H1 (cell line): ENCODE results near the gene COTL1.

Experiments used
- BACH1 ChIP-seq: IDR thresholded peaks from 2 replicates; pipeline ENCODE4 v1.6.1; 2012; ENCODE audit warnings: low read length, improper control_type of control experiment
- CEBPB ChIP-seq: IDR thresholded peaks from 2 replicates; pipeline ENCODE4 v1.6.1; 2012; ENCODE audit warnings: low read depth, low read length
- CHD1 ChIP-seq: IDR thresholded peaks from 2 replicates; pipeline ENCODE4 v1.6.1; 2012; ENCODE audit warnings: low read depth, low read length, improper control_type of control experiment
- EP300 ChIP-seq, 2 experiments: IDR thresholded peaks; 1 replicate in 1 of 2; 2 replicates in 1 of 2; pipeline ENCODE4 v1.6.1; 2011 to 2012; ENCODE audit warnings: low read depth in 2 of 2, low read length in 2 of 2, mild to moderate bottlenecking in 2 of 2, borderline replicate concordance in 1 of 2, inconsistent platforms in 1 of 2, moderate library complexity in 1 of 2
- EZH2 ChIP-seq: fragments of 200-600 bp; sonication (generic); IDR thresholded peaks from 2 replicates; pipeline ENCODE4 v1.7.1; 2012; ENCODE audit warnings: low read depth, mild to moderate bottlenecking, moderate library complexity, low read length, inconsistent platforms; ENCODE audit not compliant: severe bottlenecking
- HDAC6 ChIP-seq: IDR thresholded peaks from one replicate; pipeline ENCODE4 v1.7.1; 2012; ENCODE audit warnings: low read depth, mild to moderate bottlenecking, inconsistent platforms, low read length, moderate library complexity
- POLR2A ChIP-seq, 2 experiments: IDR thresholded peaks; 1 replicate in 1 of 2; 2 replicates in 1 of 2; pipeline ENCODE4 v1.6.1; 2011; ENCODE audit warnings: low read depth in 2 of 2, low read length in 2 of 2, mild to moderate bottlenecking in 2 of 2; ENCODE audit errors: control extremely low read depth in 1 of 2
- POLR2AphosphoS5 ChIP-seq: IDR thresholded peaks from 2 replicates; pipeline ENCODE4 v1.6.1; 2011; ENCODE audit warnings: low read depth, low read length
- RXRA ChIP-seq: IDR thresholded peaks from 2 replicates; pipeline ENCODE4 v1.6.1; 2011; ENCODE audit warnings: low read depth, mild to moderate bottlenecking, low read length, moderate library complexity; ENCODE audit not compliant: insufficient read depth
- SIN3A ChIP-seq, 2 experiments: IDR thresholded peaks in 1 of 2; conservative IDR thresholded peaks in 1 of 2; 2 replicates each; pipeline ENCODE4 v1.6.1; 2011 to 2012; ENCODE audit warnings: low read length in 2 of 2, improper control_type of control experiment in 1 of 2, low read depth in 1 of 2, mild to moderate bottlenecking in 1 of 2
- SP2 ChIP-seq: IDR thresholded peaks from 2 replicates; pipeline ENCODE4 v1.6.1; 2012; ENCODE audit warnings: mild to moderate bottlenecking, low read length, inconsistent platforms
- YY1 ChIP-seq: IDR thresholded peaks from 2 replicates; pipeline ENCODE4 v1.6.1; 2011; ENCODE audit warnings: low read depth, mild to moderate bottlenecking, low read length
- TF ChIP-seq, protein P1 (sequence below), 3 experiments: IDR thresholded peaks; 1 replicate in 2 of 3; 2 replicates in 1 of 3; pipeline versions ENCODE4 v1.5.1 to v1.6.1; 2011; ENCODE audit warnings: low read length in 3 of 3, mild to moderate bottlenecking in 3 of 3, inconsistent platforms in 2 of 3, low read depth in 1 of 3, moderate library complexity in 1 of 3; ENCODE audit not compliant: insufficient read depth in 1 of 3; ENCODE audit errors: control extremely low read depth in 1 of 3

DNA sequence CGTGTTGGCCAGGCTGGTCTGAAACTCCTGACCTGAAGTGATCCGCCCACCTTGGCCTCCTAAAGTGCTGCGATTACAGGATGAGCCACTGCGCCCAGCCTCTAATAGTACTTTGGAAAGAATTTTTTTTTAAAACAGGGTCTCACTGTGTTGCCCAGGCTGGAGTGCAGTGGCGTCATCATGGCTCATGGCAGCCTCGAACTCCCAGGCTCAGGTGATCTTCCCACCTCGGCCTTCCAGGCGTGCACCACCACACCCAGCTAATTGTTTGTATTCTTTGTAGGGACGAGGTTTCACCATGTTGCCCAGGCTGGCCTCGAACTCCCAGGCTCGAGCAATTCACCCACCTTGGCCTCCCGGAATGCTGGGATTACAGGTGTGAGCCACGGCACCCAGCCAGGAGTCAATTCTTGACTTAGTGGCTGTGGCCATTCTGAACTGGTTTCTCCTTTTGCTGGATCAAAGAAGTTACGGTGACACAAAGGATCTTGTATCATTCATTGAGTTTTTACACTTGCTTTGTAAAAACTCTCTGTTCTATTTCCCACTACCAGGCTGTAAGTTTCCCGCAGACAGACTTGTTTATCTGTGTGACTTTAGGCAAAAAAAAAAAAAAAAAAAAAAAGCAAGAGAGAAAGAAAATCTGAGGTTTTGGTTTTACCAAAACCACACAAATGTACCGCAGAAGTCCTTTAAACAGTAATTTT lies 12.7 kb upstream of the COTL1 start:
- TF ChIP-seq SP2 (no peak), YY1 (no peak), POLR2A (IDR thresholded peaks at IDR 0.05; ENCODE audit: control extremely low read depth in 1 of 2, low read depth in 2 of 2, low read length in 2 of 2) (no peak), CHD1 (no peak), BACH1 (no peak), EP300 (IDR thresholded peaks at IDR 0.05; ENCODE audit: borderline replicate concordance in 1 of 2, low read depth in 2 of 2, low read length in 2 of 2) (no peak), CEBPB (no peak), EZH2 (no peak), RXRA (no peak), SIN3A (conservative IDR thresholded peaks at IDR 0.05 in 1 of 2, IDR thresholded peaks at IDR 0.05 in 1 of 2; ENCODE audit: low read depth in 1 of 2, low read length in 2 of 2) (no peak), POLR2AphosphoS5 (no peak), HDAC6 (no peak)
- TF ChIP-seq, protein P1, sequence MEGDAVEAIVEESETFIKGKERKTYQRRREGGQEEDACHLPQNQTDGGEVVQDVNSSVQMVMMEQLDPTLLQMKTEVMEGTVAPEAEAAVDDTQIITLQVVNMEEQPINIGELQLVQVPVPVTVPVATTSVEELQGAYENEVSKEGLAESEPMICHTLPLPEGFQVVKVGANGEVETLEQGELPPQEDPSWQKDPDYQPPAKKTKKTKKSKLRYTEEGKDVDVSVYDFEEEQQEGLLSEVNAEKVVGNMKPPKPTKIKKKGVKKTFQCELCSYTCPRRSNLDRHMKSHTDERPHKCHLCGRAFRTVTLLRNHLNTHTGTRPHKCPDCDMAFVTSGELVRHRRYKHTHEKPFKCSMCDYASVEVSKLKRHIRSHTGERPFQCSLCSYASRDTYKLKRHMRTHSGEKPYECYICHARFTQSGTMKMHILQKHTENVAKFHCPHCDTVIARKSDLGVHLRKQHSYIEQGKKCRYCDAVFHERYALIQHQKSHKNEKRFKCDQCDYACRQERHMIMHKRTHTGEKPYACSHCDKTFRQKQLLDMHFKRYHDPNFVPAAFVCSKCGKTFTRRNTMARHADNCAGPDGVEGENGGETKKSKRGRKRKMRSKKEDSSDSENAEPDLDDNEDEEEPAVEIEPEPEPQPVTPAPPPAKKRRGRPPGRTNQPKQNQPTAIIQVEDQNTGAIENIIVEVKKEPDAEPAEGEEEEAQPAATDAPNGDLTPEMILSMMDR (IDR thresholded peaks at IDR 0.05; ENCODE audit: control extremely low read depth in 1 of 3, insufficient read depth in 1 of 3, low read depth in 1 of 3, low read length in 3 of 3): no peak
